Naive B cell (primary cell): ENCODE measurements around the gene GRB14. TPM values are rescaled to one million over a fixed set of nuclear protein-coding genes. Genes with fewer than 3 reads are reported as not detected.
"Not testable (repeated sequence)": the region's sequence is repeated elsewhere in the genome, so short reads cannot be mapped to it uniquely, and the experiment has no call there.

Experiments
- ATAC-seq, 2 donors: fragments of 150-1000 bp; cut with Tn5 transposase; 2 replicates each; pipeline ENCODE4 v1.10.0; 2021; ENCODE audit warnings: low read depth in 2 of 2, mild to moderate bottlenecking in 2 of 2, moderate library complexity in 2 of 2
- DNase-seq: peaks from one replicate; pipeline ENCODE4 v3.0.0; 2022
- H3K27ac Mint-ChIP-seq, 6 donors: one replicate each; pipeline ENCODE4 v1.8.0; 2020 to 2022; ENCODE audit warnings: mild to moderate bottlenecking in 6 of 6, mixed read lengths in 6 of 6, moderate library complexity in 5 of 6, inconsistent platforms in 2 of 6
- H3K27me3 Mint-ChIP-seq, 3 donors: one replicate each; pipeline ENCODE4 v1.8.0; 2021 to 2022; ENCODE audit warnings: mixed read lengths in 3 of 3, mild to moderate bottlenecking in 1 of 3
- H3K36me3 Mint-ChIP-seq, 2 donors: one replicate each; pipeline ENCODE4 v1.8.0; 2020 to 2022; ENCODE audit warnings: mixed read lengths in 2 of 2, inconsistent platforms in 1 of 2, mild to moderate bottlenecking in 1 of 2
- H3K4me1 Mint-ChIP-seq, 3 donors: one replicate each; pipeline ENCODE4 v1.8.0; 2020 to 2022; ENCODE audit warnings: mixed read lengths in 3 of 3, inconsistent platforms in 1 of 3, mild to moderate bottlenecking in 1 of 3, moderate library complexity in 1 of 3
- H3K4me3 Mint-ChIP-seq, 8 donors: one replicate each; pipeline ENCODE4 v1.8.0; 2020 to 2022; ENCODE audit warnings: mild to moderate bottlenecking in 8 of 8, mixed read lengths in 8 of 8, moderate library complexity in 8 of 8, inconsistent platforms in 2 of 8
- H3K9me3 Mint-ChIP-seq, 7 donors: one replicate each; pipeline ENCODE4 v1.8.0; 2020 to 2022; ENCODE audit warnings: mixed read lengths in 7 of 7, mild to moderate bottlenecking in 5 of 7, inconsistent platforms in 2 of 7, moderate library complexity in 1 of 7
- polyA plus RNA-seq, 6 donors: library from polyadenylated mRNA; unstranded; fragments of 300-500 nt; fragmentation: Illumina TruSeq; gene quantifications; one replicate each; pipeline ENCODE4 v1.2.3, GENCODE V29; 2021; ENCODE audit warnings: low read depth in 6 of 6

Gene GRB14
- polyA plus RNA-seq, 6 donors from 2014 or later, result 0.16 to 0.20 TPM; not detected in 4

GRCh38 chr2:164495491-164496223, 125.6 kb downstream of the GRB14 start:
- no peaks in the 10 kb centered on the region for H3K27me3 Mint-ChIP-seq
- H3K27ac Mint-ChIP-seq, result no peak overlapping the region
- ATAC-seq (no peak), DNase-seq (no peak)
- no peak overlapping the region for H3K4me3 Mint-ChIP-seq
- H3K4me1 Mint-ChIP-seq, result no peaks in the 10 kb centered on the region
- H3K36me3 Mint-ChIP-seq, result no peaks in the 10 kb centered on the region
- H3K9me3 Mint-ChIP-seq, result no peaks in the 10 kb centered on the region

- H3K36me3 Mint-ChIP-seq, result no peaks in the 10 kb centered on the region
- no peaks in the 10 kb centered on the region for H3K9me3 Mint-ChIP-seq
- no peaks in the 10 kb centered on the region for H3K27me3 Mint-ChIP-seq
- H3K4me1 Mint-ChIP-seq, result no peaks in the 10 kb centered on the region
- no peak for ATAC-seq
- H3K27ac Mint-ChIP-seq, result no peak overlapping the region
- H3K4me3 Mint-ChIP-seq, result no peak overlapping the region
- DNase-seq, result no peak
These were observed 135.7 kb downstream of the GRB14 start for GRCh38 chr2:164485541-164485940.

- DNase-seq, result no peak
- H3K4me1 Mint-ChIP-seq, result no peaks in the 10 kb centered on the region
- no peaks in the 10 kb centered on the region for H3K27me3 Mint-ChIP-seq
- no peak overlapping the region for H3K27ac Mint-ChIP-seq
- no peak for ATAC-seq
- no peak overlapping the region for H3K4me3 Mint-ChIP-seq
- no peaks in the 10 kb centered on the region for H3K9me3 Mint-ChIP-seq
- no peaks in the 10 kb centered on the region for H3K36me3 Mint-ChIP-seq
These were observed 141.8 kb downstream of the GRB14 start for GRCh38 chr2:164479460-164479859.

GRCh38 chr2:164478205-164478604, 143.1 kb downstream of the GRB14 start:
- Mint-ChIP-seq H3K27ac (no peak overlapping the region), H3K4me1 (no peaks in the 10 kb centered on the region), H3K36me3 (no peaks in the 10 kb centered on the region), H3K27me3 (no peaks in the 10 kb centered on the region), H3K4me3 (no peak overlapping the region), H3K9me3 (no peaks in the 10 kb centered on the region)
- ATAC-seq, result no peak
- DNase-seq, result no peak

GRCh38 chr2:164474873-164475272, 146.4 kb downstream of the GRB14 start:
- DNase-seq (no peak), ATAC-seq (no peak)
- no peaks in the 10 kb centered on the region for H3K9me3 Mint-ChIP-seq
- H3K36me3 Mint-ChIP-seq, result no peaks in the 10 kb centered on the region
- no peak overlapping the region for H3K4me3 Mint-ChIP-seq
- no peak overlapping the region for H3K27ac Mint-ChIP-seq
- peaks cover 0 to 6% (median 0%) of the 10 kb centered on the region in 3 donors for H3K27me3 Mint-ChIP-seq
- no peaks in the 10 kb centered on the region for H3K4me1 Mint-ChIP-seq

- H3K27me3 Mint-ChIP-seq, result peaks cover 0 to 6% (median 0%) of the 10 kb centered on the region in 3 donors
- DNase-seq, result no peak
- no peaks in the 10 kb centered on the region for H3K36me3 Mint-ChIP-seq
- no peaks in the 10 kb centered on the region for H3K9me3 Mint-ChIP-seq
- H3K4me3 Mint-ChIP-seq, result no peak overlapping the region
- H3K27ac Mint-ChIP-seq, result no peak overlapping the region
- no peak for ATAC-seq
- H3K4me1 Mint-ChIP-seq, result no peaks in the 10 kb centered on the region
These were observed 148.3 kb downstream of the GRB14 start for GRCh38 chr2:164473021-164473420.

GRCh38 chr2:164465047-164465446, 156.2 kb downstream of the GRB14 start:
- not testable (repeated sequence) for DNase-seq, H3K27me3 Mint-ChIP-seq, H3K27ac Mint-ChIP-seq, ATAC-seq, H3K9me3 Mint-ChIP-seq, H3K36me3 Mint-ChIP-seq, H3K4me3 Mint-ChIP-seq, H3K4me1 Mint-ChIP-seq

- Mint-ChIP-seq H3K9me3 (peaks cover 0 to 3% (median 0%) of the 10 kb centered on the region in 7 donors), H3K36me3 (no peaks in the 10 kb centered on the region), H3K27me3 (no peaks in the 10 kb centered on the region), H3K4me1 (no peaks in the 10 kb centered on the region), H3K27ac (no peak overlapping the region), H3K4me3 (no peak overlapping the region)
- DNase-seq (no peak), ATAC-seq (no peak)
These were observed 156.9 kb downstream of the GRB14 start for GRCh38 chr2:164464376-164464775.

GRCh38 chr2:164458792-164459191, 162.5 kb downstream of the GRB14 start:
- H3K4me1 Mint-ChIP-seq, result no peaks in the 10 kb centered on the region
- H3K36me3 Mint-ChIP-seq, result no peaks in the 10 kb centered on the region
- H3K27me3 Mint-ChIP-seq, result no peaks in the 10 kb centered on the region
- H3K4me3 Mint-ChIP-seq, result no peak overlapping the region
- peaks cover 0 to 3% (median 0%) of the 10 kb centered on the region in 7 donors for H3K9me3 Mint-ChIP-seq
- ATAC-seq (no peak), DNase-seq (no peak)
- no peak overlapping the region for H3K27ac Mint-ChIP-seq

- H3K4me1 Mint-ChIP-seq, result no peaks in the 10 kb centered on the region
- no peak overlapping the region for H3K4me3 Mint-ChIP-seq
- no peaks in the 10 kb centered on the region for H3K27me3 Mint-ChIP-seq
- peak overlapping the region in 1 of 6 donors; percentile 66 for H3K27ac Mint-ChIP-seq
- no peak for DNase-seq
- no peaks in the 10 kb centered on the region for H3K36me3 Mint-ChIP-seq
- H3K9me3 Mint-ChIP-seq, result peaks cover 0 to 3% (median 0%) of the 10 kb centered on the region in 7 donors
- no peak for ATAC-seq
These were observed 164.0 kb downstream of the GRB14 start for GRCh38 chr2:164457271-164457670.

- Mint-ChIP-seq H3K9me3 (peaks cover 0 to 1% (median 0%) of the 10 kb centered on the region in 7 donors), H3K4me3 (no peak overlapping the region), H3K36me3 (no peaks in the 10 kb centered on the region), H3K27me3 (no peaks in the 10 kb centered on the region), H3K4me1 (no peaks in the 10 kb centered on the region), H3K27ac (no peak overlapping the region)
- no peak for DNase-seq
- no peak for ATAC-seq
These were observed 164.7 kb downstream of the GRB14 start for GRCh38 chr2:164456619-164457018.

- no peak for ATAC-seq
- Mint-ChIP-seq H3K4me3 (no peak overlapping the region), H3K27me3 (no peaks in the 10 kb centered on the region)
These were observed 167.5 kb downstream of the GRB14 start for GRCh38 chr2:164453656-164454305.

GRCh38 chr2:164450278-164450677, 171.0 kb downstream of the GRB14 start:
- Mint-ChIP-seq H3K36me3 (no peaks in the 10 kb centered on the region), H3K4me1 (no peaks in the 10 kb centered on the region), H3K9me3 (no peaks in the 10 kb centered on the region), H3K27ac (no peak overlapping the region), H3K27me3 (no peaks in the 10 kb centered on the region), H3K4me3 (no peak overlapping the region)
- DNase-seq (no peak), ATAC-seq (no peak)

More at GRCh38 chr2:164453656-164454305, 167.5 kb downstream of the GRB14 start:
- no peaks in the 10 kb centered on the region for H3K36me3 Mint-ChIP-seq
- H3K27ac Mint-ChIP-seq, result no peak overlapping the region
- H3K4me1 Mint-ChIP-seq, result no peaks in the 10 kb centered on the region
- DNase-seq, result no peak
- H3K9me3 Mint-ChIP-seq, result peaks cover 0 to 1% (median 0%) of the 10 kb centered on the region in 7 donors

GRCh38 chr2:164449706-164450105, 171.6 kb downstream of the GRB14 start:
- Mint-ChIP-seq H3K27me3 (no peaks in the 10 kb centered on the region), H3K9me3 (no peaks in the 10 kb centered on the region), H3K27ac (no peak overlapping the region), H3K4me1 (no peaks in the 10 kb centered on the region), H3K4me3 (peak overlapping the region in 1 of 8 donors; percentile 57), H3K36me3 (no peaks in the 10 kb centered on the region)
- no peak for ATAC-seq
- no peak for DNase-seq
